SIG-M5 treated with dmso at 0.1 percent for 504 hours (cell line): Measurements from ENCODE around the gene GRIP1.
A peak's percentile ranks its signal among the peaks of the same experiment; 100 is the strongest.

Experiments used
- DNase-seq: peaks from one replicate; lab custom pipeline; 2025; ENCODE audit not compliant: unreplicated experiment; lab: John Stamatoyannopoulos, UW

Gene GRIP1

GRCh38 chr12:66678338-66679275 lies at the start of gene GRIP1:
Gene GRIP1 (minus strand): TSS chr12:66679076. CDS start chr12:66678904, 172 bp downstream.
- DNase-seq: no peak

DNA sequence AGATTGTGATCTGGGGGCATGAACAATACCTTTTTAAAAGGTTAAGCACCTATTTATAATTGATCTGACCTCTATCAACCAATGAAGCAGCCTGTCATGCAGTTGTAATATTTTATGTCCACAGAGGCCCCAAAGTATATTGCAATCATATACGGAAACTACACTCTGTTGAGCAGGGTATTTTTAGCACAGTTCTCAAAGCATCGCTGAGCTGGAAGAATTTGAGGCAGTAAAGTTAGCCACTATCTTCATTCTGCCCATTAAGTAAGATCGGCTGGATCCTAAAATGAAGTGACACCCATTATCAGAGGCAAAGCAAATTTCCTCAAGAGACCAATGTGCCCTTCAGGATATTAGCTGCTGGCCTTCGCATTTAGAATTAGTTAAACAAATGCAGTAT lies 47.7 kb upstream of the GRIP1 start:
- no peak for DNase-seq

GRCh38 chr12:66725031-66725430 lies 46.2 kb upstream of the GRIP1 start:
- no peak for DNase-seq

- DNase-seq: no peak
These were observed 45.7 kb upstream of the GRIP1 start for GRCh38 chr12:66724616-66725015.

DNA sequence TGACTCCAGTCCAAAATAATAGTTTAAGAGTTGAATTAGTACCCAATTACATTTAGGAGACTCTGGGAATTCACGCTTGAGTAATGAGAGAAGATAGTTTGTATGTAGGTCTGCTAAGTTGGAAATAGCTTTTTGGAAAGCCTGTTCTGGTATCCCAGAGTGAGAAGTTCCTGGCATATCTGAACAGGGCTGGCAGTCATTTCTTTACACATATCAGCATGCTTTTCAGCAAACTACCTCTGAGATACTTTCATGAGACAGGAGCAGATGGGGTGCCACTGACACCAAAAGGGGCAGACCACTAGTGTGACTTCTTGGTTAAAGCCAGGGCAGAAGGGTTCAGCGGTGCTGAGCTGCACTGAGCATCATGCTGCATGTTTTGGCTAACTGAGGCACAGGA lies 45.1 kb upstream of the GRIP1 start:
- no peak for DNase-seq

DNA sequence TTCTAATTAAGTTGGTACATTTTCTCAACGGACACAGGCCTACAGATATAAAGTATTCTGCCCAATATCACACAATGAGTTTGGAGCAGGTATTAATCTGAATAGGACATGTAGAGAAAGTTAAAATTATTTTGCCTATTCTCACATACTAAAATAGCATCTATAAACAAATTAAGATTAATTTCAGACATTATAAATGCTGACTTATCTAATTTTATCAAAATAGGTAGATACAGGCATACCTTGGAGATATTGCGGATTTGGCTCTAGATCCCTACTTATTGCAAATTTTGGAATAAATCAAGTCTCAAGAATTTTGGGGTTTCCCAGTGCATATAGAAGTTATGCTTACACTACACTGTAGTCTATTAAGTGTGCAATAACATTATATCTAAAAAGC lies 41.0 kb upstream of the GRIP1 start:
- no peak for DNase-seq

DNA sequence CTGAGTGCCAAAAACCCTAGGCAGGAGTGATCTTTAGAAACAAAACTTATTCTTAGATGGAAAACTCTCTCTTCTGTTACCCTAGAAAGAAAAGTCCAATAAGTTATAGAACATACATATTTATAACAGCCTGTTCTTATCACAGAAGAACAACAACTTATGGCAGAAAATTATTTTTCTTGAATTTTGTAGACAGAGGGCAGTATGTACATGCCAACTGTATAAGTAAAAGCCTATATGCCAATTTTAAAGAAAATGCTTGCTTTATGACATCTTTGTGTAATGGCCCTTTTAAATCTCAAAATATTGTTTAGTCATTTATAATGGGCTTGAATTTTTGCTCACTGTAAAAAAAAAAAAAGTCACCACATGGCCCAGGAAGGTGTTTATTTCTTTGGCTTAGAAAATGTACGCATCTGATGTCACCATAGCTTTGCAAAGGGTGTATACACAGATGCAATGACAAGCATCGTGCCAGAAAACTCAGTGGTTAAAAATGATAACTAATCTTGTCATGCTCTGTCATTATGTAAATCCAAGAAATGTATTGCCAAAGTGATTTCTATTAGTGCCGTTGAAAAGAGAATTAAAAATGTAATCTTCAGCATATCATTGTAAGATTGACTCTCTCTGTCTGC lies 38.3 kb upstream of the GRIP1 start:
- no peak for DNase-seq

- DNase-seq: no peak
These were observed 37.6 kb upstream of the GRIP1 start for GRCh38 chr12:66716522-66716921.

GRCh38 chr12:66714709-66715108 lies 35.8 kb upstream of the GRIP1 start:
- DNase-seq: no peak

- no peak for DNase-seq
These were observed 35.1 kb upstream of the GRIP1 start for GRCh38 chr12:66713984-66714383.

DNA sequence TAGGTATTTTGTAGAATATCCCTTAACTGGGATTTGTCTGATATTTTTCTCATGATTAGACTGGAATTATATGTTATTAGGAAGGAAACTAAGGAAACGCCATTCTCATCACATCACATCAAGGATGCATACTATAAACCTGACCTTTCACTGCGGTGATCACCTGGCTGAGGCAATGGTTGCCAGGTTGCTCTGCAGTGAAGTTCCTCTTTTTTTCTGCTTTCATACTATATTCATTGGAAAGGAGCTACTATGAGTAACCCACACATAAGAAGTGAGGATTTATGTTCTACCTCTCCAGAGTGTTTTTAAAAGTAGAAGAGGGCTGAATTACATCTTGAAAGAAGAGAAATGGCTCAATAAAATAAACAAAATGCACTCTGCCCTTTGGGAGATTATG lies 31.0 kb upstream of the GRIP1 start:
- no peak for DNase-seq

DNA sequence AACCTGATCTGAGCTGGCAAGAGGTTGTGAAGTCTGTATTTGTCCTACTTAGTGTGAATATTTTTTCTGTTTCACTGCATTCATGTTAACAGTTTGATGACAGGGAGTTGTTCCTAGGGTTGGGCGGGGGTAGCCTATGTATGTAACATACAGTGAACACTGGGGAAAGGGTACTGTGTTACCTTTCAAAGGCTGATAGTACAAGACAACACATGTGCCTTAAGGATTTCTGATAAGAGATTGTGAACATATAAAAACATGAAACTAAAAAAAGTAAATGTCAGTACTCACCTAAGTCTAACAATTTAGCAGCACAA lies 30.5 kb upstream of the GRIP1 start:
- no peak for DNase-seq

DNA sequence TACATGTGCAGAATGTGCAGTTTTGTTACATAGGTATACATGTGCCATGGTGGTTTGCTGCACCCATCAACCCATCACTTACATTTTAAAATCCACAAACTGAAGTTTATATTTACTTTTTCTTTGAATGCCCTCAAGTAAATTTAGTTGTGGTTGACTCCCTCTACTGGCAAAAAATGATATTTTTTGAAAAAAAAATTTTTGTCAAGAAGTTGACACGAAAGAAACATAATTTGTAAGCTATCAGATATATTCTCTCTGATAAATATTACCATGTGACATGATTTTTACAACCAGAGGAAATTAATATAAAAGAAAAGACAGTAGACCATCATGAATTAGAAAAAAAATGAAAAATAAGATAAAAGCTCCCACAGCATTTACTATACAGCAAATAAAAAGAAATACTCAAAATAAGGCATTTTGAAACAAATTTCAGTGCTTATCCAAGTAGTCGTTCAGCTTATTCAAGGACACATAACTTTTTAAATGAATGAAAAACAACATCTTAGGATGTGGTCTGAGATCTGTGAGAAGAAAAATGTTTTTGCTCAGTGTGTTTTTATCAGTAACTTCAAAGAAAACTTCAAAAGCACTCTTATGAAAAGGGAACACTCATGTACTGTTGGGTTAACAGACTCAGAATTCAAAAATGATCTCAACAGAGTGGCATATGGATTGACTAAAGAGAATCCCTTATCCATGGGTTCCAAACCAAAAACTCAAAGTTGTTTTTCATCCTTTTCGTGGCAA lies 30.0 kb upstream of the GRIP1 start:
- DNase-seq: peak; percentile 13

DNA sequence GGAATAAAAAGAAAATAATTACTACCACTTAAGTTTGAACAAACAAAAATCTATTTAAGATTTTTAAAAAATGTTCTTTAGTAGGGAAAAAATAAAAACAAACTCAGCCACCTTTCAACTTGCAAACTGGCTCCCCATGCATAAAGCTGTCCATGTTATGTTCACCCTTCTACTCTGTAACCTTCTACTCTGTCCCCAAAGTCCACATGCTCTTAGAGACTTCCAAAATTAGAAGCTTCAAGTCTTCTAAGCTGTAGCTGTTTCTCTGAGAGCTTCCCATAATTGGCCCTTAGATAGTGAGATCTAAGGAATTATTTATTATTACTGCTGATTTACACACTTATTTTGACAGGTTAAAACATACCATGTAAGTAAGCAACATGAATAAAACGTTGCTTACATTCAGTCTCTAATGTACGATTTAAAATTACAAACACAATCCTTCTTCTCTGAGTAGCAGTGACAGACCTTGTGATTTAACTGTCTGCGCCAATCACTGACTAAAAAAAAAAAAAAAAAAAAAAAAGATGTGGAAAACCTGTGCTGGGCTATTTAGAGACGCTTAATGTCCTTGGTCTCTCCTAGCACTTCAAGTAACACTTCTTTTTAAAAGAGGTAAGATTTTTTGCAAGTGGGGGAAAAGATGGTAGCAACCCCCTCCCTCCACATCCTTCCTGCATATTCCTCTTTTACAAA lies 28.3 kb upstream of the GRIP1 start:
- no peak for DNase-seq

DNA sequence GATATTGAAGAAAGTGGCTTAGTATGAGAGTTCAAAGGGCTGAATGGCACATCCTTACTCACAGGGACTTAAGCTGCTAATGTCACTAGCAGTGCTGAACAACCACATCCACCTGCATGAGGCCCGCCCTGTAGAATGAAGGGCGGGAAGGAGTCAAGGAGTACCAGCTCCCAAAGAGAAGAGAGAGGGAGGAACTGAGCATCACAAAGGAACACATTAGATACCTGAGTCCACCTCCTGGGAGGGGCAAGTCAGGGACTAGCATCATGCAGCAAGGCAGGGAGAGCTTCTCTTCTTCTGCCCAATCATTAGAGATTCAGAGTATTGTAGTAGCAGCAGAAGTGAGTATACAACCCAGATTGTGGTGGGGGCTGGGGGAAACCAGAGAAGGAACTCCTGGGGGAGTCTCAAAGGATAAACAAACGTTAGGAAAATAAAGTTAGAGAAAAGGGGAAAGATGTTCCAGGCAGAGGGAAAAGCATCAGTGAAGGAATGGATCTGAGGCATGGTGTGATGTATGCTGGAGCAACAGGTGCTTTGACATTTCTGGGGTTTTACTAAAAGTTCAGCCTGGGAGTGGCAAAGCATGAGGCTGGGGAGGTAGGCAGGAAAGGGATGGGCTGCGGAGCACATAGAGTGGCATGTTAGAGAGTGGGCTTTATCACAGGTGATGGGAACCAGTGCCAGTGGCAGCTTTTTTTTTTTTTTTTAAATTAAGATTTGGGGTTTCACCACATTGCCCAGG lies 21.0 kb upstream of the GRIP1 start:
- DNase-seq: no peak

DNA sequence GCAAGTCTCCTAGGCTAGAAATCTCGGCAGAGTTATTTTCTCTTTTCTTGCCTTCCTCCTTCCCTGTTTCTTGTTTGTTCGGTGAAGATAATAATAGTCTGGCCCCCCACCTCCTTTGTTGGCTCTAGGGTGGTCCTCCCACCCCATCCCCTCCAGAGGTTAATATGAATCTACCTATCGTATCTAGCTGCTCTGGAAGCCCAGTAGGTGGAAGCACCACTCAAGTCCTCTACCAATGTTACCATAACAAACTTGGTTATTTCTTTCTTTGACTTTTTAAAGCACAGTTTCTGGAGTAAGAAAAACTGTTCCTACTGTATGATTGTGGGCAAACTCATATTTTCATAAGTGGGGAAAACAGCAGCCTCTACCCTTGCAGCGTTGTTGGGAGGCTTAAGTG lies 19.7 kb upstream of the GRIP1 start:
- no peak for DNase-seq

DNA sequence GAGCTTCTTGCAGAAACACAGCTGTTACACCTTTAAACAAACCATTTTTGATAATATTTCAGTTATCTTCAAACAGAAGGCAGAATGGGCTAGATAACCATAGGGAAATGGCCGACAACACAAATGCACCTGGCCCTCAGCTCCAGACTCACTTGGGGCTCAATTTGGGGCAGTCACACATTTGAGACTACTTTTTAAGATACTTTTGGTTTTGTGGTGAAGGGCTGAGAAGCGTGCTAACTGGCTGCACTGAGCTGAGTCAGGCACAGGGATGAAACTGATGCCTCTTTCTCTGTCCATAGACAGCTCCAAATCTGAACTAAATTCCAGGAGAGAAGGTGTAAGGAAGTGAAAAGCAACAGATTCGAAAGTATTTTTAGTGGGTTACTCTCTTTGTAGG lies 18.5 kb upstream of the GRIP1 start:
- no peak for DNase-seq

GRCh38 chr12:66694666-66695613 lies 16.1 kb upstream of the GRIP1 start:
- no peak for DNase-seq

GRCh38 chr12:66693901-66694513 lies 15.1 kb upstream of the GRIP1 start:
- peak; percentile 80 for DNase-seq
